ENCODE data around the gene DSG1.

GRCh38 chr18:31396796-31397612 is 79.0 kb downstream of the DSG1 start:
- TF ChIP-seq CTCF (IDR thresholded peaks at IDR 0.05): no peak
- TF ChIP-seq POLR2A (IDR thresholded peaks at IDR 0.05): no peak

Measured in esophagus squamous epithelium (tissue), 4 donors.